Measurements from ENCODE around the gene PHGDH. TPM values are rescaled to one million over a fixed set of nuclear protein-coding genes. Genes with fewer than 3 reads are reported as not detected.

The PHGDH gene
- total and polyA plus RNA-seq, 2 of the 13 experiments (the other 11 are each of a cell fraction or from before 2014, with no cell fraction given): 95.8 to 133 TPM

DNA sequence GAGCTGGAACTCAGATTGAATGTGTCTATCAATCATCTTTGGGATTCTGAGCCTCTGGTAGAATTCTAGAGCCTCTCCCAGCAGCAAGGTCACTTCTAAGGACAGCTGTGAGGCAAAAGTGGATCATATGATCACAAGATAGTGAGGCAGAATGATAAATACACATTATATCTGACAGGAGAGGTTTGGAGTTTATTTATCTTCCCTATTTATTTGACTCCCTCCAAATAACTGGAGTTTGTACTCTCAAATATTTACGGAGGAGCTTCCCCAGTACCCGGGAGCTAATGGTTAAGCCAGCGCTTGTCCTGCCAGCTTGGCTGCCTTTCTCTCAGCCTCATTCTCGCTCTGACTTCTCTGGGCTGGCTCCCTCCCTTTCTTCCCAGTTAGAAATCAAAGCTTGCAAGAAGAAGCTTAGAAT lies 54.6 kb downstream of the PHGDH start (continued):
- TF ChIP-seq, protein P1, sequence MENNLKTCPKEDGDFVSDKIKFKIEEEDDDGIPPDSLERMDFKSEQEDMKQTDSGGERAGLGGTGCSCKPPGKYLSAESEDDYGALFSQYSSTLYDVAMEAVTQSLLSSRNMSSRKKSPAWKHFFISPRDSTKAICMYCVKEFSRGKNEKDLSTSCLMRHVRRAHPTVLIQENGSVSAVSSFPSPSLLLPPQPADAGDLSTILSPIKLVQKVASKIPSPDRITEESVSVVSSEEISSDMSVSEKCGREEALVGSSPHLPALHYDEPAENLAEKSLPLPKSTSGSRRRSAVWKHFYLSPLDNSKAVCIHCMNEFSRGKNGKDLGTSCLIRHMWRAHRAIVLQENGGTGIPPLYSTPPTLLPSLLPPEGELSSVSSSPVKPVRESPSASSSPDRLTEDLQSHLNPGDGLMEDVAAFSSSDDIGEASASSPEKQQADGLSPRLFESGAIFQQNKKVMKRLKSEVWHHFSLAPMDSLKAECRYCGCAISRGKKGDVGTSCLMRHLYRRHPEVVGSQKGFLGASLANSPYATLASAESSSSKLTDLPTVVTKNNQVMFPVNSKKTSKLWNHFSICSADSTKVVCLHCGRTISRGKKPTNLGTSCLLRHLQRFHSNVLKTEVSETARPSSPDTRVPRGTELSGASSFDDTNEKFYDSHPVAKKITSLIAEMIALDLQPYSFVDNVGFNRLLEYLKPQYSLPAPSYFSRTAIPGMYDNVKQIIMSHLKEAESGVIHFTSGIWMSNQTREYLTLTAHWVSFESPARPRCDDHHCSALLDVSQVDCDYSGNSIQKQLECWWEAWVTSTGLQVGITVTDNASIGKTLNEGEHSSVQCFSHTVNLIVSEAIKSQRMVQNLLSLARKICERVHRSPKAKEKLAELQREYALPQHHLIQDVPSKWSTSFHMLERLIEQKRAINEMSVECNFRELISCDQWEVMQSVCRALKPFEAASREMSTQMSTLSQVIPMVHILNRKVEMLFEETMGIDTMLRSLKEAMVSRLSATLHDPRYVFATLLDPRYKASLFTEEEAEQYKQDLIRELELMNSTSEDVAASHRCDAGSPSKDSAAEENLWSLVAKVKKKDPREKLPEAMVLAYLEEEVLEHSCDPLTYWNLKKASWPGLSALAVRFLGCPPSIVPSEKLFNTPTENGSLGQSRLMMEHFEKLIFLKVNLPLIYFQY (CRISPR knock-in tag; IDR thresholded peaks at IDR 0.05; ENCODE audit: borderline replicate concordance): 0 out of 2 replicates have a peak, but pooled peaks have one; percentile 28
- TF ChIP-seq, protein P2, sequence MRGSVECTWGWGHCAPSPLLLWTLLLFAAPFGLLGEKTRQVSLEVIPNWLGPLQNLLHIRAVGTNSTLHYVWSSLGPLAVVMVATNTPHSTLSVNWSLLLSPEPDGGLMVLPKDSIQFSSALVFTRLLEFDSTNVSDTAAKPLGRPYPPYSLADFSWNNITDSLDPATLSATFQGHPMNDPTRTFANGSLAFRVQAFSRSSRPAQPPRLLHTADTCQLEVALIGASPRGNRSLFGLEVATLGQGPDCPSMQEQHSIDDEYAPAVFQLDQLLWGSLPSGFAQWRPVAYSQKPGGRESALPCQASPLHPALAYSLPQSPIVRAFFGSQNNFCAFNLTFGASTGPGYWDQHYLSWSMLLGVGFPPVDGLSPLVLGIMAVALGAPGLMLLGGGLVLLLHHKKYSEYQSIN (CRISPR knock-in tag; IDR thresholded peaks at IDR 0.05; ENCODE audit: borderline replicate concordance): no peak
- TF ChIP-seq MAZ (IDR thresholded peaks at IDR 0.05; ENCODE audit: borderline replicate concordance, low read depth, low read length): no peak
- 0 out of 2 replicates have a peak, but pooled peaks have one; percentile 60 for TF ChIP-seq MAZ (CRISPR knock-in tag; IDR thresholded peaks at IDR 0.05; ENCODE audit: low read depth)
- 0 out of 2 replicates have a peak, but pooled peaks have one; percentile 47 for TF ChIP-seq POLR2AphosphoS5 (IDR thresholded peaks at IDR 0.05; ENCODE audit: low read depth, low read length)
- no peak for TF ChIP-seq TOPORS (CRISPR knock-in tag; IDR thresholded peaks at IDR 0.05)
- no peak for TF ChIP-seq CHCHD3 (CRISPR knock-in tag; IDR thresholded peaks at IDR 0.05)
- TF ChIP-seq POGZ (CRISPR knock-in tag; IDR thresholded peaks at IDR 0.05): 0 out of 2 replicates have a peak, but pooled peaks have one; percentile 34
- no peak for TF ChIP-seq ZNF660 (CRISPR knock-in tag; IDR thresholded peaks at IDR 0.05; ENCODE audit: borderline replicate concordance, low read depth)
- TF ChIP-seq CCAR2 (optimal IDR thresholded peaks at IDR 0.05; ENCODE audit: low read depth, low read length): peak; percentile 31
- no peak for TF ChIP-seq THYN1 (CRISPR knock-in tag; IDR thresholded peaks at IDR 0.05; ENCODE audit: borderline replicate concordance, low read depth)
- no peak for TF ChIP-seq CEBPG (CRISPR knock-in tag; IDR thresholded peaks at IDR 0.05)
- TF ChIP-seq, protein P3, sequence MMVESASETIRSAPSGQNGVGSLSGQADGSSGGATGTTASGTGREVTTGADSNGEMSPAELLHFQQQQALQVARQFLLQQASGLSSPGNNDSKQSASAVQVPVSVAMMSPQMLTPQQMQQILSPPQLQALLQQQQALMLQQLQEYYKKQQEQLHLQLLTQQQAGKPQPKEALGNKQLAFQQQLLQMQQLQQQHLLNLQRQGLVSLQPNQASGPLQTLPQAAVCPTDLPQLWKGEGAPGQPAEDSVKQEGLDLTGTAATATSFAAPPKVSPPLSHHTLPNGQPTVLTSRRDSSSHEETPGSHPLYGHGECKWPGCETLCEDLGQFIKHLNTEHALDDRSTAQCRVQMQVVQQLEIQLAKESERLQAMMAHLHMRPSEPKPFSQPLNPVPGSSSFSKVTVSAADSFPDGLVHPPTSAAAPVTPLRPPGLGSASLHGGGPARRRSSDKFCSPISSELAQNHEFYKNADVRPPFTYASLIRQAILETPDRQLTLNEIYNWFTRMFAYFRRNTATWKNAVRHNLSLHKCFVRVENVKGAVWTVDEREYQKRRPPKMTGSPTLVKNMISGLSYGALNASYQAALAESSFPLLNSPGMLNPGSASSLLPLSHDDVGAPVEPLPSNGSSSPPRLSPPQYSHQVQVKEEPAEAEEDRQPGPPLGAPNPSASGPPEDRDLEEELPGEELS (CRISPR knock-in tag; IDR thresholded peaks at IDR 0.05): peak; percentile 92
- TF ChIP-seq AHR (CRISPR knock-in tag; IDR thresholded peaks at IDR 0.05): no peak
- TF ChIP-seq DNMT3B (CRISPR knock-in tag; conservative IDR thresholded peaks at IDR 0.05): no peak
- no peak for TF ChIP-seq ZMAT3 (CRISPR knock-in tag; conservative IDR thresholded peaks at IDR 0.05)
- no peak for TF ChIP-seq XRCC5 (optimal IDR thresholded peaks at IDR 0.05; ENCODE audit: low read length)
- no peak for TF ChIP-seq MAFK (conservative IDR thresholded peaks at IDR 0.05 in 1 of 2, IDR thresholded peaks at IDR 0.05 in 1 of 2; ENCODE audit: low read length in 2 of 2)
- no peak for TF ChIP-seq FOXP1 (IDR thresholded peaks at IDR 0.05)
- peak; percentile 85 for TF ChIP-seq FOXP1 (CRISPR knock-in tag; IDR thresholded peaks at IDR 0.05)
- TF ChIP-seq ZSCAN29 (CRISPR knock-in tag; conservative IDR thresholded peaks at IDR 0.05): no peak
- no peak for TF ChIP-seq ZNF777 (CRISPR knock-in tag; IDR thresholded peaks at IDR 0.05)
- TF ChIP-seq SP140L (CRISPR knock-in tag; IDR thresholded peaks at IDR 0.05; ENCODE audit: borderline replicate concordance): no peak
- no peak; the same call in 1 of the 2 replicates for TF ChIP-seq PITX1 (CRISPR knock-in tag; IDR thresholded peaks at IDR 0.05)
- TF ChIP-seq HOXA5 (CRISPR knock-in tag; IDR thresholded peaks at IDR 0.05): peak; percentile 27; the same call in 1 of the 2 replicates

All from HepG2 (cell line).